H9 (cell line): ENCODE data around the gene MAPK14. TPM values are rescaled to one million over a fixed set of nuclear protein-coding genes. Genes with fewer than 3 reads are reported as not detected.

Source experiments
- DNase-seq: peaks from one replicate; pipeline ENCODE4 v3.0.0-alpha.2; 2017
- H2AFZ ChIP-seq: one replicate; pipeline ENCODE4 v1.6.1; 2013; ENCODE audit warnings: mild to moderate bottlenecking, low read length, control low read depth, moderate library complexity
- H2AK5ac ChIP-seq: 2 replicates; pipeline ENCODE4 v1.6.1; 2013; ENCODE audit warnings: low read length, control low read depth, mixed read lengths; ENCODE audit not compliant: insufficient read length
- H2BK120ac ChIP-seq: one replicate; pipeline ENCODE4 v1.6.1; 2013; ENCODE audit warnings: low read depth, mild to moderate bottlenecking, low read length, control low read depth, inconsistent platforms; ENCODE audit not compliant: poor library complexity, severe bottlenecking
- H2BK12ac ChIP-seq: 2 replicates; pipeline ENCODE4 v1.6.1; 2013; ENCODE audit warnings: low read length, control low read depth, mixed read lengths, low read depth; ENCODE audit not compliant: insufficient read length
- H2BK15ac ChIP-seq: 2 replicates; pipeline ENCODE4 v1.6.1; 2013; ENCODE audit warnings: low read depth, low read length, control low read depth
- H2BK20ac ChIP-seq: one replicate; pipeline ENCODE4 v1.6.1; 2013; ENCODE audit warnings: low read depth, mild to moderate bottlenecking, low read length, control low read depth, inconsistent platforms; ENCODE audit not compliant: poor library complexity, severe bottlenecking
- H2BK5ac ChIP-seq: 2 replicates; pipeline ENCODE4 v1.6.1; 2013; ENCODE audit warnings: low read length, control low read depth, mixed read lengths; ENCODE audit not compliant: insufficient read length
- H3K14ac ChIP-seq: 2 replicates; pipeline ENCODE4 v1.6.1; 2013; ENCODE audit warnings: low read length, control low read depth; ENCODE audit not compliant: insufficient read depth
- H3K18ac ChIP-seq: 2 replicates; pipeline ENCODE4 v1.6.1; 2013; ENCODE audit warnings: low read depth, mild to moderate bottlenecking, mixed read lengths, low read length, control low read depth; ENCODE audit not compliant: insufficient read length
- H3K23ac ChIP-seq: 2 replicates; pipeline ENCODE4 v1.6.1; 2013; ENCODE audit warnings: low read length, control low read depth, mixed read lengths, low read depth; ENCODE audit not compliant: insufficient read length
- H3K23me2 ChIP-seq: 2 replicates; pipeline ENCODE4 v1.6.1; 2013; ENCODE audit warnings: low read depth, mild to moderate bottlenecking, mixed read lengths, low read length, control low read depth; ENCODE audit not compliant: insufficient read length, poor library complexity, severe bottlenecking
- H3K27ac ChIP-seq: 2 replicates; pipeline ENCODE4 v1.5.1; 2013; ENCODE audit warnings: low read length, control low read depth, mixed read lengths, low read depth; ENCODE audit not compliant: insufficient read length
- H3K27me3 ChIP-seq: 2 replicates; pipeline ENCODE4 v1.6.1; 2013; ENCODE audit warnings: low read length, control low read depth, inconsistent platforms; ENCODE audit not compliant: insufficient read depth
- H3K4ac ChIP-seq: 2 replicates; pipeline ENCODE4 v1.6.1; 2013; ENCODE audit warnings: low read depth, mild to moderate bottlenecking, control low read depth, inconsistent platforms, low read length, moderate library complexity
- H3K4me1 ChIP-seq: 2 replicates; pipeline ENCODE4 v1.6.1; 2013; ENCODE audit warnings: low read length, control low read depth, inconsistent platforms; ENCODE audit not compliant: insufficient read depth
- H3K4me2 ChIP-seq: 2 replicates; pipeline ENCODE4 v1.6.1; 2013; ENCODE audit warnings: low read length, control low read depth, mixed read lengths; ENCODE audit not compliant: insufficient read length, insufficient read depth
- H3K56ac ChIP-seq: 2 replicates; pipeline ENCODE4 v1.6.1; 2013; ENCODE audit warnings: low read depth, mild to moderate bottlenecking, mixed read lengths, low read length, control low read depth; ENCODE audit not compliant: insufficient read length
- H3K79me1 ChIP-seq: 2 replicates; pipeline ENCODE4 v1.6.1; 2013; ENCODE audit warnings: low read depth, mild to moderate bottlenecking, moderate library complexity, low read length, control low read depth, inconsistent platforms; ENCODE audit not compliant: insufficient read depth, poor library complexity, severe bottlenecking
- H3K79me2 ChIP-seq: 2 replicates; pipeline ENCODE4 v1.6.1; 2013; ENCODE audit warnings: low read length, control low read depth, inconsistent platforms; ENCODE audit not compliant: insufficient read depth
- H3K9ac ChIP-seq: 2 replicates; pipeline ENCODE4 v1.6.1; 2013; ENCODE audit warnings: low read length, control low read depth, mixed read lengths; ENCODE audit not compliant: insufficient read length; ENCODE audit errors: extremely low read depth
- H3K9me3 ChIP-seq: one replicate; pipeline ENCODE4 v1.6.1; 2013; ENCODE audit warnings: low read depth, low read length, inconsistent platforms; ENCODE audit not compliant: control insufficient read depth
- H3T11ph ChIP-seq: one replicate; pipeline ENCODE4 v1.6.1; 2013; ENCODE audit warnings: mild to moderate bottlenecking, low read length, control low read depth, inconsistent platforms
- H4K20me1 ChIP-seq: one replicate; pipeline ENCODE4 v1.6.1; 2013; ENCODE audit not compliant: control insufficient read depth, insufficient read length, insufficient read depth
- H4K5ac ChIP-seq: 2 replicates; pipeline ENCODE4 v1.6.1; 2013; ENCODE audit warnings: low read depth, mild to moderate bottlenecking, mixed read lengths, low read length, control low read depth; ENCODE audit not compliant: insufficient read length
- H4K8ac ChIP-seq: replicated peaks from 2 replicates; pipeline ENCODE4 v1.6.1; 2013; ENCODE audit warnings: low read length, control low read depth, mixed read lengths, low read depth; ENCODE audit not compliant: insufficient read length
- H4K91ac ChIP-seq: 2 replicates; pipeline ENCODE4 v1.6.1; 2013; ENCODE audit warnings: low read depth, mild to moderate bottlenecking, moderate library complexity, mixed read lengths, low read length, control low read depth; ENCODE audit not compliant: insufficient read length
- H3K27ac Mint-ChIP-seq, 3 experiments: 2 replicates in 2 of 3; 3 replicates in 1 of 3; pipeline ENCODE4 v1.8.0; 2020 to 2021; ENCODE audit warnings: mixed read lengths in 3 of 3, mild to moderate bottlenecking in 1 of 3, moderate library complexity in 1 of 3
- H3K27me3 Mint-ChIP-seq: 2 replicates; pipeline ENCODE4 v1.8.0; 2021; ENCODE audit warnings: low read depth, mild to moderate bottlenecking, moderate library complexity, mixed read lengths
- H3K36me3 Mint-ChIP-seq, 3 experiments: 2 replicates in 2 of 3; 3 replicates in 1 of 3; pipeline ENCODE4 v1.8.0; 2020 to 2021; ENCODE audit warnings: low read depth in 3 of 3, mixed read lengths in 3 of 3; ENCODE audit not compliant: insufficient read depth in 1 of 3
- H3K4me1 Mint-ChIP-seq, 2 experiments: 2 replicates each; pipeline ENCODE4 v1.8.0; 2020; ENCODE audit warnings: mixed read lengths in 2 of 2
- H3K4me3 Mint-ChIP-seq, 2 experiments: 2 replicates in 1 of 2; 3 replicates in 1 of 2; pipeline ENCODE4 v1.8.0; 2020 to 2021; ENCODE audit warnings: mild to moderate bottlenecking in 2 of 2, mixed read lengths in 2 of 2, moderate library complexity in 1 of 2
- H3K9me3 Mint-ChIP-seq, 2 experiments: 2 replicates in 1 of 2; 3 replicates in 1 of 2; pipeline ENCODE4 v1.8.0; 2020; ENCODE audit warnings: mild to moderate bottlenecking in 2 of 2, mixed read lengths in 2 of 2, moderate library complexity in 1 of 2
- CTCF ChIP-seq: fragments of 200-600 bp; sonication (generic); conservative IDR thresholded peaks from 3 replicates; pipeline ENCODE4 v1.8.0; 2021; ENCODE audit warnings: antibody characterized with exemption, mild to moderate bottlenecking
- WGBS: extraction: QIAGEN DNeasy Blood & Tissue Kit; methylation state at CpG from one replicate; pipeline ENCODE4 v1.1.7; 2013; ENCODE audit warnings: missing lambda C conversion rate, low lambda C conversion rate, mixed read lengths; ENCODE audit not compliant: insufficient read length; ENCODE audit errors: extremely low coverage; 5-methylcytosine and 5-hydroxymethylcytosine counted together
- total RNA-seq: library from RNA; stranded (reverse); gene quantifications from 2 replicates; pipeline ENCODE4 v1.2.1, GENCODE V29; 2021

MAPK14 gene
- total RNA-seq, 1 experiment from 2014 or later, result 40.5 TPM

DNA sequence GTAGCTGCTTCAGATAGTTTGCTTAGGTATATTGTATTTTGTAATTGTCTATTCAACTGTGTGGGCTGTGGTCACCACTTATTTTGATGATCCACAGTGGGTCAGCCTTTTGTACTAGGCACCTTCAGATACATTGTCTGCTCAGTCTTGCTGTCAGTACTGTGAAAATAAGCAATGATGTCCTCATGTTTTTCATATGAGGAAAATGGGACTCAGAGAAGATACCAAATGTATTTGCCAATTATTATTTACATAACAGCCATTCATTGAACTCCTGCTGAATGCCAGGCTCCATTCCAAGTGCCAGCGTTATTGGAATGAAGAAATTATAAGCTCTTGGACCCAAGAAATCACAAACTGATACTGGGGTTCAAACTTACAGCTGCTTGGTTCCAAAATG, 28.6 kb downstream of the MAPK14 start:
- Histone ChIP-seq H3K9me3 (no peaks in the 10 kb centered on the region), H3K9ac (no peak overlapping the region), H3K23ac (no peak overlapping the region), H3K79me1 (no peaks in the 10 kb centered on the region), H3K56ac (no peak overlapping the region), H4K91ac (no peak overlapping the region), H2BK20ac (no peak overlapping the region), H4K20me1 (no peaks in the 10 kb centered on the region), H3K18ac (no peak overlapping the region), H3T11ph (no peak overlapping the region), H2BK12ac (no peak overlapping the region), H3K4me1 (no peaks in the 10 kb centered on the region), H3K23me2 (no peaks in the 10 kb centered on the region), H4K8ac (no peak overlapping the region), H2BK15ac (no peak overlapping the region), H4K5ac (no peak overlapping the region), H2AK5ac (no peak overlapping the region), H3K14ac (no peak overlapping the region), H2BK5ac (no peak overlapping the region), H3K4ac (no peak overlapping the region), H3K27ac (no peak overlapping the region), H2BK120ac (no peak overlapping the region), H3K4me2 (no peak overlapping the region), H3K27me3 (no peaks in the 10 kb centered on the region), H3K79me2 (no peaks in the 10 kb centered on the region), H2AFZ (no peak overlapping the region)
- no peaks in the 10 kb centered on the region for H3K9me3 Mint-ChIP-seq
- DNase-seq, result no peak
- no peak overlapping the region for H3K27ac Mint-ChIP-seq
- H3K4me1 Mint-ChIP-seq, result no peaks in the 10 kb centered on the region
- no CpG with 5 or more reads among the region's 1 CpG for WGBS
- H3K4me3 Mint-ChIP-seq, result no peak overlapping the region
- no peaks in the 10 kb centered on the region for H3K27me3 Mint-ChIP-seq
- TF ChIP-seq CTCF, result no peak
- H3K36me3 Mint-ChIP-seq, result peaks cover 0 to 15% (median 6%) of the 10 kb centered on the region in 3 experiments; a peak in 5 of 7 replicates
